ENCODE results near the gene PLCB1.

The PLCB1 gene

DNA sequence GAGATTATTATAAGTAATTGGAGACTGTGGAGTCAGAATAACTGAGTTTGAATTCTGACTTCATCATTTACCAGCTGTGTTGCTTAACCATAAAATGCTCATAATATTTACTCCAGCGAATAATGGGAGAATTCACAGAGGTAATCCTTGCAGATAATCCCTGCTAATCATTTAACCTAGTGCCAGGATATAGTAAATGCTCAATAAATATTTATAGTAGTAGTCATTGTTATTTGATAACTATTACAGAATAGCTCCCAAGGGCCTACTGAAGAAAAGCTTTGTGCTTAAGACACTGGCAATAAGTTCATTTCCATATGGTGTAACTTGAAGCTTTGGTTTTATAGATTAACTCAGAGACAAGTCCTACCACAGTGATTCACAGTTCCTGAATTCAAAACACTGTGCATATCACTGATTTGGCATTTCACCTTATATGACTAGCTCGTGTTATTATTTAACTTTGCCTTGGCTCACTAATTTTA, 728.0 kb downstream of the PLCB1 start:
- no peak for DNase-seq

GRCh38 chr20:8862092-8862491, 730.0 kb downstream of the PLCB1 start:
- DNase-seq: peak; percentile 42

DNA sequence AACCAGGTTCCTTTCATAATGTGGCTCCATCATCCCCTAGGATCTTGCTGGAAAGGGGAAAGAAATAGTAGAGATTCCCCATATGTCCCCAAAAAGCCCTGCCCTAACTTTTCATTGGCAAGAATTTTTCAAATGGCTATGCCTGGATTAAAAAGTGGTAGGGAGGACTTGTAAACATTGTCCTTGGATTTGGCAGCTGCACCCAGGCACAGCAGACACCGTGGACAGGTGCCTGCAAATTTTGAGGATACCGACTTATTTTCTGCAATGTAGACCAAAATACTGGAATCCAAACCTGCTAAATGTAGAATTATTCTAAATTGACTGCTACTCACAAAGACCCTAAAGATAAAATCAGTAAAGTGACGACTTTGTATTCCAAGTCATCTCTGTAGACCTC, 733.6 kb downstream of the PLCB1 start:
- no peak for DNase-seq

GRCh38 chr20:8867038-8867740, 735.1 kb downstream of the PLCB1 start:
- peak; percentile 65 for DNase-seq

GRCh38 chr20:8870652-8871051, 738.6 kb downstream of the PLCB1 start:
- no peak for DNase-seq

DNA sequence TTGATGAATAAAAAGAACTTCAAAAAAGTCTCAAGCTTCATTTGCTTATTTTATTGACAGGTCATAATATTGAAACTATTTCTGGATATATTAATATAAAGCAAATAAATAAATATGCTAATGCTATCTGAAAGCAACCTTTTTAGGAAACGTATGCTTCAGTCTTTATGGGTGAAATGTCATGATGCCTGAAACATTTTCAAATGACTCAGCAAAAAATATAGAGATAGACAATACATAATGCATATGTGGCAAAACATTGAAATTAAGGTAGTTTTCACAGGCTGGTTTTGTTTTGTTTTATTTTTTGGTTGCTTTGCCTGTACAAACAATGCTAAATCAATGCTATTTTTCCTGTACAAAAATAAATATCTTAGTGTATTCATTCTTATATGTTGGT, 742.4 kb downstream of the PLCB1 start:
- no peak for DNase-seq

DNA sequence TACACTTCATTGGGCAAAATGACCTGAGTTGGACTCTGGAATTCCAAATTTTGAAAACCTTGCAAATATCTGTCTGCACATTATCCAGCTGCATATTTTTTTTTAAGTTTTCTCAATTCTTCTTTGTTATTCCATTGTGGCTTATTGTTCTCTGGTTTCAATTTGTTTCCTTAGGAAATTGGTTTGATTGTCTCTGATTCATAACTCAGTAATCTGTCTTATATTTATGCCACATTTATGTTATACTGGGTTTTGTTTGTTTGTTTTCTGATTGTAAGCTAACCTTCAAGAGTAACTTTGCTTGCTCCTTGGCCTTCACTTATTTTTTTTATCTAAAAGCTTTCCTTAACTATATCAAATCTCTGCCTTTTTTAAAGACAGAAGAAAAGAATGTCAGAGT, 743.5 kb downstream of the PLCB1 start:
- no peak for DNase-seq

DNA sequence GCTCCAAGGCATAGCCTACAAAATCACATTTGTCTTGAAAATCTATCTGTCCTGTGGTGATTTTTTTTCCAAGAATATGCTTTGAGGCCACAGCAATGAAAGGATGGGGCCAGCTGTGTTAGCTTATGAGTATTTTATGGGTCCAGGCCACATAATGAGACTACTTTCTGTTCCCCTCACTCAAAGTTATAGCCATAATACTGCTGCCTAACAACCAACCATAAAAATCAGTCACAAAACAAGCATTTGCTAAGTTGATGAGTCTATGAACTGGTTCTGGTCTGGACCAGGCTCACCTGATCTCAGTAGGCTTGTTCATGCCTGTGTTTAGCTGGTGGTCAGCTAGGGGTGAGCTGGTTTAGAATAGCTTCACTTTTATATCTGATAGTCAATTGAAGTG, 744.3 kb downstream of the PLCB1 start:
- no peak for DNase-seq

DNA sequence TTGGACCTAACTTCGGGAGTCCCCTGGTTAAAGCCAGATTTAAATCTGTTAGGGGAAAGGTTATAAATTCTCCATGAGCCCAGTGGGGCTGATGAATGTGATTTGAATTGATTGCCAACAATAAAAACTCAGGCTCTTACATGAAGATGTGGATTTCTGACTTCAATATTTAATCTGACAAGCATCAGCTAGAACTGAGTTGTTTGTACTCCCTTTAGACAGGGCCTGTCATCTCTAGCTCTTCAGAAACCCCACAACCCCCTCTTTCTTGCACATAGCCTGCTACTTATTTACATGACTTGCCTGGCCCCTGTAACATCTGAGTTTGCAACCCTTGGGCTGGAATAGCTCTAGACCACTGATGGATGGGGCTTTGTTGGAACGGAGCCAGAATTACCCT, 745.2 kb downstream of the PLCB1 start:
- peak; percentile 18 for DNase-seq

DNA sequence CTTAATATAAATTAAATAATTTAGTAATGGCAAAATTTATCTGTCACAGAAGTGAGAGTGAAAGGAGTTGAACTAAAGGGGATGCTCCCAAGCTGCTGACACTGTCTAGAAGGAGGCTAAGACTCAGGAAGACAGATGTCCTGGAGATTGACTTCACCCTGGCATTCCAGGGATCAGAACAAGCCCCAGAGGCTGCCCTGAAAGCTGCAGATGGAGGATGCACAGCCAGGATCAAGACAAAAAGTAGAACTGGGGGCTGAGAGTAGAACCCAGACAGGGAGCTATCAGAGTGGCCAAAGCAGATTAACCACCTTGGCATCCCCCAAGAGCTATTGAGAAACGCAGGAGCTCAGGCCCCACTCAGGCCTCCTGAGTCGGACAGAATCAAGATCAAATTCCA, 747.6 kb downstream of the PLCB1 start:
- DNase-seq: no peak

DNA sequence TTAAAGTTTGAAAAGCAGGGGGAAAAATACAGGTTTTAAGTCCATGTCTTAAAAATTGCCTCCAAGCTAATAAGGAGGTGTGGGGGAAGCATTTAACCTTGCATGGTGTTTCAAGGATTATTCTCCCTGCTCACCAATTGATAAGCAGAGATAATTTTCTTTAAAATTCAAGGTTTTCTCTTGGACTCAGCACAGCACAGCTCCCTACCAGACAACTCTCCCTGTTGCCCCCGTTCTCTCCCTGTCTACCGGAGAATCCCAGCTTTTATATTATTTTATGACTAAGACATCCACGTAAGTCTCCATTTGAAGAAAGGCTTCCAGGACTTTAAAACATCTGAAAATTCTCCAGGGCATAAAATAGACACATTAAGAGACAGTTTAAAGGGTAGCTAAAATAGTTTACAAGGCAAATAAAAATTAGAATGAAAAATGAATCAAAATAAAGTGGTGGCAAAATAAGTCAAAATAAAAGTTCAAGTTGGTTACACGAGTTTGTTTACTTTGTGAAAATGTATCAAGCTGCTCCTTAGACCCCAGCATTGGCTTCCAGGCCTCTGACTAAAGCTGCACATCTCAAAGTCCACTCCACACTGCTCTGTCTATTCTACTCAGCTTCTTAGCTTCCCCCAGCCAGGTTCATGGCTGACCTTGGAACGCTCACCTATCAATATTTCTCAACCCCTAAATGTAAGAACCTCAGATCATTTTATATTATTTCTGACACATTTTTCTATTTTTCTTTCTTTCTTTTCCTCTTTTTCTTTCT, 748.2 kb downstream of the PLCB1 start:
- no peak for DNase-seq

GRCh38 chr20:8891039-8891438, 759.0 kb downstream of the PLCB1 start:
- DNase-seq: no peak

DNA sequence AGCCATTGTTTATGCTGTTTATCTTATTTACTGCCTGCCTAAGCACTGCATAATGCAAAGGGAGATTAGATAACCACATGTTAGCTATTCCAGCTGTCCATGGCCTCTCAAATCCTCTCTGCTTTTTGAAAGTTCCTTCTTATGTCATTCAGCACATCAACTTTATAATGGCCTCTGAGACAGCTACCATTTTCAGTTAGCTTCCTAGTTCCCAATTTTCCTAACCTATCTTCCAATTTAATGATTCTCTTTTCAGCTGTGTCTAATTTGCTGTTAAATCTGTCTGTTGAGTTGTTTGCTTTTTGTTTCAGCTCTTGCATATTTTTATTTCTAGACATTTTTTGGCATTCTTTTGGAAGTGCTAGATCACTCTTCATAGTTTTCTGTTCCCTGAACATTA, 763.4 kb downstream of the PLCB1 start:
- no peak for DNase-seq

- DNase-seq: no peak
Observed at GRCh38 chr20:8898823-8899222, 766.8 kb downstream of the PLCB1 start.

GRCh38 chr20:8901237-8902025, 769.4 kb downstream of the PLCB1 start:
- no peak for DNase-seq

DNA sequence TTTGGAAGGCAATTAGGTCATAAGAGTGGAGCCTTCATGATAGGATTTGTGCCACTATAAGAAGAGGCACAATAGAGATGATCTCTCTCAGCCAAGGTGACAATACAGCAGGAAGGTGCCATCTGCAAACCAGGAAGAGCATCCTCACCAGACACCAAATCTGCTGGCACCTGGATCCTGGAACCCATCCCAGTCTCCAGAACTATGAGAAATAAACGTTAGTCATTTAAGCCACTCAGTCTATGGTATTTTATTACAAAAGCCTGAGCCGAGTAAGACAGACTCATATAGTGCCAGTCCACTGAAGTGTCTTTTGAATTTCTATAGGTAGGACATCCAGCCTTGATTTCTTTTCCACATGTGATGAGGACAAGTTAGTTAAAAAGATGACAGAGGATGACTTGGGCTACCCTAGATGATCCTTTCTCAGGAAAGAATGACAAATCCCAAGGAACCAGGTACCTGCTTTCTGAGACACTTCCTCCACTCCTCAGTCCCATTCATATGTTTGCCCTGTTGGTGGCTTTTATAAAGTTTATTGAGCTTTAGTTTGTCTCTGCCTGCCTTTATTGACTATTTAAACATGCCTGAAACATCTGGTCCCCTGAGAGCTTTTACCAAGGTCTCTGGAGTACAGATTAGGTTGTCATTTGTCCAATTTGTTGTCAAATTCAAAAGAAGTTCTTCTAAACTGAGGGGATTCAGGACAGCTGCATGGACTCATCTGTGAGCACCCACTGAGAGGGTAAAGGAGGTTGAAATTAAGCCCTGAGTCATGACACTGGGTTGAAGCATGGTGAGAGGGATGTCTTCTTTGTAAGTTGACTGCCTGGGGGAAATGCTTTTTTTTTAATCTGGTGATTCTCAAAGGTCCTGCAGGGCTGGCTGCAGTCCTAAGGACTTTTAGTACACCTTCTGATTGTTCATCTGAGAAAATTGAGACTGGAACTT, 771.9 kb downstream of the PLCB1 start:
- DNase-seq: no peak

DNA sequence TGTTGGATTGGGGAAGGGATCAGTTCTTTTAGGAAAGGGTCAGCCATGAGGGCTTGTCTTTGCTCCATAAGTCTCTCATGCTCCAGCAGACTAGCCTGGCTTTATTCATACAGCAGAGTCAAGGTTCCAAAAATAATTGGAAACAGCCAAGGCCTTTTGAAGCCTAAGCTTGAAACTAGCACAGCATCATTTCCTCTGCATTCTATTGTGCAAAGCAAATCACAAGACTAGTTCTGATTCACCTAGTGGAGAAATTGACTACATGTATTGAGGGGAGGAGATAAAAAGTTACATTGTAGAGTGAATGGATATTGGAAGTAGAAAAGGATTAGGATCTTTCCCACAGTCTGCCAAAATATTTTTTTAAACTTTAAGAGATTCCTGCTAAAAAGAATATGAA, 777.5 kb downstream of the PLCB1 start:
- DNase-seq: no peak

DNA sequence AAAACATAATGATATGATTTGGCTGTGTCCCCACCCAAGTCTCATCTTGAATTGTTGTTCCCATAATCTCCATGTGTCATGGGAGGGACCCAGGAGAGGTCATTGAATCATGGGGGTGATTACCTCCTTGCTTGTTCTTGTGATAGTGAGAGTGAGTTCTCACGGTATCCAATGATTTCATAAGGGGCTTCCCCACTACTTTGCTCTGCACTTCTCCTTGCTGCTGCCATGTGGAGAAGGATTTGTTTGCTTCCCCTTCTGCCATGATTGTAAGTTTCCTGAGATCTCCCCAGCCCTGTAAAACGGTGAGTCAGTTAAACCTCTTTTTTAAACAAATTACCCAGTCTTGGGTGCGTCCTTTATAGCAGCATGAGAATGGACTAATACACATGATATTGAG, 780.0 kb downstream of the PLCB1 start:
- no peak for DNase-seq

- no peak for DNase-seq
Observed at GRCh38 chr20:8912731-8913130, 780.7 kb downstream of the PLCB1 start.

GRCh38 chr20:8913456-8913855, 781.4 kb downstream of the PLCB1 start:
- no peak for DNase-seq

DNA sequence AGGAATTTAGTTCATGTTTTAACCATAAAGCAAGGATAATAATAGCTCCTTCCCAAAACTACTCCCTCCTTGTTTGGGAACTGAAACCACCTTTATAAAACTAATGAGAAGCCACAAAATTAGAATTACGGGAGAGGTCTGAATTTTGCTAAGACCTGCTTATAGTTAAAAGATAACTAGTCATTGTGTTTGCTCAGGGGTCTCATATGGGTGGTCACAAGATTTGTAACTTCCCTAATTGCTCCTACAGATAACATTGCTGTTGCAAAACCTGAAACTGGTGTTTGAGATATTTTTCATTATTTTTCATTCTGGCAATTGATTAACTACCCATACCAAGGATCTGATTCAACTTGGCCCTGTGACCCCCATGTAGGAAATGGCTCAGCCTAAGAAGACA, 782.4 kb downstream of the PLCB1 start:
- DNase-seq: no peak

GRCh38 chr20:8917084-8917483, 785.0 kb downstream of the PLCB1 start:
- no peak for DNase-seq

Measured in eye (tissue), 1 donor.